ENCODE results near the gene AKAP13.

AKAP13 gene

GRCh38 chr15:85564686-85565085 is 184.3 kb downstream of the AKAP13 start:
- no peaks in the 10 kb centered on the region for H3K4me1 ChIP-seq (ENCODE audit: insufficient read depth, low read length)
- no peak overlapping the region for H3K4me3 ChIP-seq (ENCODE audit: low read length)
- no peaks in the 10 kb centered on the region for H3K9me3 ChIP-seq (ENCODE audit: low read length)
- H3K27me3 ChIP-seq (ENCODE audit: insufficient read depth, low read length), result no peaks in the 10 kb centered on the region
- H2AFZ ChIP-seq (ENCODE audit: low read depth, low read length), result no peak overlapping the region
- no peaks in the 10 kb centered on the region for H3K36me3 ChIP-seq (ENCODE audit: insufficient read depth, low read length)

DNA sequence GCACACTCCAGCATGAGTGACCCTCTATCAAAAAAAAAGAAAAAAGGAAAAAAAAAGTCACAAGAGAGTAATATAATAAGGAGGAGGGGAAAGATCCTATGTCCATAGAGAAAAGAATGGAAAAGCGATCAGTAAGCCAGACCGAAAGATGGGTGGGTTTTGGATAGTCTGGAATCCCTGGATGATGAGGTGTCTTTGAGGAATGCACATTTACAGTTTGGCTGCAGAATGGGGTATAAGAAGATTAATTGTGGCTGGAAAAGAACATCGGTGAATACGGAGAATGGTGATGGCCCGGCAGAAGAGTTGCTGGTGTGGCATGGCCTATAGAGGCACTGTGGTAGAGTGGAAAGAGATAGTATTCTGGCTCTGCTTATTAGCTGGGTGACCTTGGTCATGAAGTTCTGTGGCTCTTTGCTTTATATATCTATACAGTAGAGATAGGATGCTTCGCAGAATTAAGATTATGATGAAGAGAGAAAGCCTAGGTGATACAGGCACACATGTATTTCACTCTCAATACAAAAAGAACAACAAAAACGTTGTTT is 187.9 kb downstream of the AKAP13 start:
- H2AFZ ChIP-seq (ENCODE audit: low read depth, low read length), result no peak overlapping the region
- H3K9me3 ChIP-seq (ENCODE audit: low read length), result no peaks in the 10 kb centered on the region
- H3K36me3 ChIP-seq (ENCODE audit: insufficient read depth, low read length), result no peaks in the 10 kb centered on the region
- no peaks in the 10 kb centered on the region for H3K4me1 ChIP-seq (ENCODE audit: insufficient read depth, low read length)
- no peak overlapping the region for H3K4me3 ChIP-seq (ENCODE audit: low read length)
- no peaks in the 10 kb centered on the region for H3K27me3 ChIP-seq (ENCODE audit: insufficient read depth, low read length)

- peaks cover 3% of the 10 kb centered on the region for H3K36me3 ChIP-seq (ENCODE audit: insufficient read depth, low read length)
- H3K4me1 ChIP-seq (ENCODE audit: insufficient read depth, low read length), result no peaks in the 10 kb centered on the region
- H3K9me3 ChIP-seq (ENCODE audit: low read length), result no peaks in the 10 kb centered on the region
- H3K4me3 ChIP-seq (ENCODE audit: low read length), result no peak overlapping the region
- no peaks in the 10 kb centered on the region for H3K27me3 ChIP-seq (ENCODE audit: insufficient read depth, low read length)
- H2AFZ ChIP-seq (ENCODE audit: low read depth, low read length), result no peak overlapping the region
Measured at GRCh38 chr15:85570336-85570735, 189.9 kb downstream of the AKAP13 start.

DNA sequence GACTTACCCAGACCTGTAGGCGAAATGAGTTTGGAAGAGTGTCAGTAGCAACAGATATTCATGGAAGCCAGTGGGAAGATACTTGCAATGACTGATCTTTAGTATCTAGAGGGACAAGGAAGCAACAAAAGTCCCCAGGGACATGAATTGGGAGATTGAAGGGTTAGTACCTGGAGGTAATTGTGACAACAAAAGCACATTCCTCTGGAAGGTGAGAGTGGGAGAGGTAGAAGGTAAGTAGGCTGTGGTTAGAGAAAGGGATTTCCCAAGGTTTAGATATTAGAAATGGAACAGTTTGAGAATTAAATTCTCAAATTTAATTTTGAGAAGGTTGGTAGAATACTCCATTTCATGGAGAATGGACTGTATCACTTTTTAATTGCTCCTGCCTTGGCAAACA is 191.4 kb downstream of the AKAP13 start:
- Histone ChIP-seq H2AFZ (ENCODE audit: low read depth, low read length) (no peak overlapping the region), H3K27me3 (ENCODE audit: insufficient read depth, low read length) (no peaks in the 10 kb centered on the region), H3K36me3 (ENCODE audit: insufficient read depth, low read length) (peaks cover 3% of the 10 kb centered on the region), H3K9me3 (ENCODE audit: low read length) (no peaks in the 10 kb centered on the region), H3K4me1 (ENCODE audit: insufficient read depth, low read length) (no peaks in the 10 kb centered on the region), H3K4me3 (ENCODE audit: low read length) (no peak overlapping the region)

GRCh38 chr15:85576392-85576791 is 196.0 kb downstream of the AKAP13 start:
- no peaks in the 10 kb centered on the region for H3K9me3 ChIP-seq (ENCODE audit: low read length)
- H3K27me3 ChIP-seq (ENCODE audit: insufficient read depth, low read length), result no peaks in the 10 kb centered on the region
- H3K4me3 ChIP-seq (ENCODE audit: low read length), result no peak overlapping the region
- H3K36me3 ChIP-seq (ENCODE audit: insufficient read depth, low read length), result peaks cover 30% of the 10 kb centered on the region
- no peaks in the 10 kb centered on the region for H3K4me1 ChIP-seq (ENCODE audit: insufficient read depth, low read length)
- no peak overlapping the region for H2AFZ ChIP-seq (ENCODE audit: low read depth, low read length)

DNA sequence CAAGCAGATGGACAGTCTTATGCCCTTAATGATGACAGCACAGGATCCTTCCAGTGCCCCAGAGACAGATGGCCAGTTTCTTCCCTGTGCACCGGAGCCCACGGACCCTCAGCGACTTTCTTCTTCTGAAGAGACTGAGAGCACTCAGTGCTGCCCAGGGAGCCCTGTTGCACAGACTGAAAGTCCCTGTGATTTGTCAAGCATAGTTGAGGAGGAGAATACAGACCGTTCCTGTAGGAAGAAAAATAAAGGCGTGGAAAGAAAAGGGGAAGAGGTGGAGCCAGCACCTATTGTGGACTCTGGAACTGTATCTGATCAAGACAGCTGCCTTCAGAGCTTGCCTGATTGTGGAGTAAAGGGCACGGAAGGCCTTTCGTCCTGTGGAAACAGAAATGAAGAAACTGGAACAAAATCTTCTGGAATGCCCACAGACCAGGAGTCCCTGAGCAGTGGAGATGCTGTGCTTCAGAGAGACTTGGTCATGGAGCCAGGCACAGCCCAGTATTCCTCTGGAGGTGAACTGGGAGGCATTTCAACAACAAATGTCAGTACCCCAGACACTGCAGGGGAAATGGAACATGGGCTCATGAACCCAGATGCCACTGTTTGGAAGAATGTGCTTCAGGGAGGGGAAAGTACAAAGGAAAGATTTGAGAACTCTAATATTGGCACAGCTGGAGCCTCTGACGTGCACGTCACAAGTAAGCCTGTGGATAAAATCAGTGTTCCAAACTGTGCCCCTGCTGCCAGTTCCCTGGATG is 198.7 kb downstream of the AKAP13 start:
- H3K4me3 ChIP-seq (ENCODE audit: low read length), result no peak overlapping the region
- H2AFZ ChIP-seq (ENCODE audit: low read depth, low read length), result no peak overlapping the region
- H3K36me3 ChIP-seq (ENCODE audit: insufficient read depth, low read length), result peaks cover 38% of the 10 kb centered on the region
- no peaks in the 10 kb centered on the region for H3K9me3 ChIP-seq (ENCODE audit: low read length)
- peaks cover 11% of the 10 kb centered on the region for H3K4me1 ChIP-seq (ENCODE audit: insufficient read depth, low read length)
- H3K27me3 ChIP-seq (ENCODE audit: insufficient read depth, low read length), result no peaks in the 10 kb centered on the region

DNA sequence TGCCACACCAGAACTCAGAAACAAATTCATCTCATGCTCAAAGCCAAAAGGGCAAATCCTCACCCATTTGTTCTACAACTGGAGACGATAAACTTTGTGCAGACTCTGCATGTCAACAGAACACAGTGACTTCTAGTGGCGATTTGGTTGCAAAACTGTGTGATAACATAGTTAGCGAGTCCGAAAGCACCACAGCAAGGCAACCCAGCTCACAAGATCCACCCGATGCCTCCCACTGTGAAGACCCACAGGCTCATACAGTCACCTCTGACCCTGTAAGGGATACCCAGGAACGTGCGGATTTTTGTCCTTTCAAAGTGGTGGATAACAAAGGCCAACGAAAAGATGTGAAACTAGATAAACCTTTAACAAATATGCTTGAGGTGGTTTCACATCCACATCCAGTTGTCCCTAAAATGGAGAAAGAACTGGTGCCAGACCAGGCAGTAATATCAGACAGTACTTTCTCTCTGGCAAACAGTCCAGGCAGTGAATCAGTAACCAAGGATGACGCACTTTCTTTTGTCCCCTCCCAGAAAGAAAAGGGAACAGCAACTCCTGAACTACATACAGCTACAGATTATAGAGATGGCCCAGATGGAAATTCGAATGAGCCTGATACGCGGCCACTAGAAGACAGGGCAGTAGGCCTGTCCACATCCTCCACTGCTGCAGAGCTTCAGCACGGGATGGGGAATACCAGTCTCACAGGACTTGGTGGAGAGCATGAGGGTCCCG is 199.7 kb downstream of the AKAP13 start:
- Histone ChIP-seq H3K9me3 (ENCODE audit: low read length) (no peaks in the 10 kb centered on the region), H3K27me3 (ENCODE audit: insufficient read depth, low read length) (no peaks in the 10 kb centered on the region), H3K4me1 (ENCODE audit: insufficient read depth, low read length) (peaks cover 21% of the 10 kb centered on the region), H3K36me3 (ENCODE audit: insufficient read depth, low read length) (peaks cover 35% of the 10 kb centered on the region), H2AFZ (ENCODE audit: low read depth, low read length) (no peak overlapping the region), H3K4me3 (ENCODE audit: low read length) (no peak overlapping the region)

GRCh38 chr15:85580879-85581278 is 200.5 kb downstream of the AKAP13 start:
- Histone ChIP-seq H3K9me3 (ENCODE audit: low read length) (no peaks in the 10 kb centered on the region), H3K36me3 (ENCODE audit: insufficient read depth, low read length) (peaks cover 34% of the 10 kb centered on the region), H2AFZ (ENCODE audit: low read depth, low read length) (no peak overlapping the region), H3K4me3 (ENCODE audit: low read length) (no peak overlapping the region), H3K4me1 (ENCODE audit: insufficient read depth, low read length) (peaks cover 29% of the 10 kb centered on the region), H3K27me3 (ENCODE audit: insufficient read depth, low read length) (no peaks in the 10 kb centered on the region)

GRCh38 chr15:85581495-85581894 is 201.1 kb downstream of the AKAP13 start:
- Histone ChIP-seq H2AFZ (ENCODE audit: low read depth, low read length) (no peak overlapping the region), H3K27me3 (ENCODE audit: insufficient read depth, low read length) (no peaks in the 10 kb centered on the region), H3K4me3 (ENCODE audit: low read length) (no peak overlapping the region), H3K4me1 (ENCODE audit: insufficient read depth, low read length) (peaks cover 30% of the 10 kb centered on the region), H3K9me3 (ENCODE audit: low read length) (no peaks in the 10 kb centered on the region), H3K36me3 (ENCODE audit: insufficient read depth, low read length) (peaks cover 34% of the 10 kb centered on the region)

DNA sequence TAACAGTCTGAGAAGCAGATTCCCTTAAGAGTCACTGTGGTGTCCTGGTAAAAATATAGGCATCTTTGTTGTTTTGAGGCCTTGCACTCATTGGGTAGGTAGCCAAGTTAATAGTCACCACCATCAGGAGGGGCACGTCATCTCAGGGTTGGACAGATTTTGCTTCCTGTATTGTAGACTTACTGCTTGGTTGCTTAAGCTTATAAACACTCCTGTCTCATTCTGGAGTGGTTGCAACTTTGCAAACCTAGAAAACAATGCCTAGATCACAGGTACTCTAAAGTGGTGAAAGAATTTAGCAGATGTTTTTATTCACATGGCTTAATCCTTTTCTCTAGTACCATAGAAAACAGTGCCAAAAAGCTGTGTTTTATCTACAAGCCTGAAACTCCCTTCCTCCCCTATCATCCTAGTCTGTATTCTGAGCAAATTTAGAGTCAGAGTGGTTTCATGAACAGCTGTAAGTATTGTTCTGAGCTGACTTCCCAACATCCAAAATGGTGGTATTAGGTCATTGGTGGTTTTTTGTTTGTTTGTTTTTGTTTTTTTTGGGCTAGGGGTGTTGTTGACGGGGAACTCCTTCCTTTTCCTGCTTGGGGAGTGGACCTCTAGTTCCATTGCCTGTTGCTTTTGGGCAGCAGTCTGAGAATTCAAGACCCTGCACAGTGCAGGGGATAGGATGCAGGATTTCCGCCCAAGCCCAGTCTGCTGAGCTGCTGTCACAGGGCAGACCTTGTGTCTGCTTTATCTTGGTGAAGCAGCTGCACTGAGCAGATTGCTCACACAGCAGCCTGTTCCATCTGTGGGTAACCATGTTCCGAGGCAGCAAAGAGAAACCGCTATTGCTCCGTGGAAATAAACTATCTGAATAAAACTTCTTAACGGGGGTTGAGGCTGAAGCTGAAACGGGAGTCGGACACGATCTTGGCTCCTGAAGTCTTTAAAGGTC is 202.0 kb downstream of the AKAP13 start:
- H3K27me3 ChIP-seq (ENCODE audit: insufficient read depth, low read length), result no peaks in the 10 kb centered on the region
- H3K36me3 ChIP-seq (ENCODE audit: insufficient read depth, low read length), result peaks cover 39% of the 10 kb centered on the region
- H3K4me1 ChIP-seq (ENCODE audit: insufficient read depth, low read length), result peaks cover 30% of the 10 kb centered on the region
- peaks cover 3% of the 10 kb centered on the region for H3K9me3 ChIP-seq (ENCODE audit: low read length)
- H3K4me3 ChIP-seq (ENCODE audit: low read length), result no peak overlapping the region
- H2AFZ ChIP-seq (ENCODE audit: low read depth, low read length), result no peak overlapping the region

GRCh38 chr15:85583442-85583841 is 203.0 kb downstream of the AKAP13 start:
- H3K36me3 ChIP-seq (ENCODE audit: insufficient read depth, low read length), result peaks cover 45% of the 10 kb centered on the region
- H3K4me3 ChIP-seq (ENCODE audit: low read length), result no peak overlapping the region
- H3K9me3 ChIP-seq (ENCODE audit: low read length), result peaks cover 3% of the 10 kb centered on the region
- no peaks in the 10 kb centered on the region for H3K27me3 ChIP-seq (ENCODE audit: insufficient read depth, low read length)
- H2AFZ ChIP-seq (ENCODE audit: low read depth, low read length), result no peak overlapping the region
- peaks cover 30% of the 10 kb centered on the region for H3K4me1 ChIP-seq (ENCODE audit: insufficient read depth, low read length)

DNA sequence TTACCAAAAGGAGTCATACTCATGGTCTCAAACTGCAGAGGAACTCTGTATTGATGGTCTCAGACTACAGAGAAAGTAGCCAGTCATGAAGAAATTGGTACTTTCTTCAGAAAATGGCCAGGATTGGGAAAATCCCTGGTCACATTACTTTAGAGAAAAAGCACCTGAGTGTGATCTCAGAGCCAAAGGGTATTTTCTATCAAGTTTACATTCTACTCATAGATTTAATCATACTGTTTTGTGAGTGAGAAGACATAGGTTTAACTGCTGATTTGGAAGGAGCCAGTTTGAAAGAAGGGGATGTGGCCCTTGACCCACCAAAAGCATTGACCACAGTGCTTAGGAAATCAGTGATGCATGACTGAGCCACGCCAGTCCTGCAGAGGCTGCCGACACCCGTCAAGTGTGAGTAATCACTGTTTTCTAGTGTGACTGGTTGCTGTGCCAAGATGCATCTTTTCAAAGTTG is 203.6 kb downstream of the AKAP13 start:
- H3K4me1 ChIP-seq (ENCODE audit: insufficient read depth, low read length), result peaks cover 30% of the 10 kb centered on the region
- no peaks in the 10 kb centered on the region for H3K27me3 ChIP-seq (ENCODE audit: insufficient read depth, low read length)
- H3K4me3 ChIP-seq (ENCODE audit: low read length), result no peak overlapping the region
- peaks cover 41% of the 10 kb centered on the region for H3K36me3 ChIP-seq (ENCODE audit: insufficient read depth, low read length)
- H3K9me3 ChIP-seq (ENCODE audit: low read length), result peaks cover 3% of the 10 kb centered on the region
- no peak overlapping the region for H2AFZ ChIP-seq (ENCODE audit: low read depth, low read length)

Data from neuron (in vitro differentiated cells).